GM12878 (cell line): ENCODE results near the gene PPP2R2D. TPM values are rescaled to one million over a fixed set of nuclear protein-coding genes. Genes with fewer than 3 reads are reported as not detected.

Experiments
- ATAC-seq: fragments of 200-7000 bp; cut with Tn5 transposase; 3 replicates; pipeline ENCODE4 v1.9.1; 2020; ENCODE audit warnings: mild to moderate bottlenecking, moderate library complexity
- BruUV-seq: library from RNA; stranded (reverse); fragments of 400-500 nt; replicated peaks from 2 replicates; lab custom pipeline; 2021; lab: Mats Ljungman, UMichigan
- CTCF ChIA-PET: fragments of 300-600 bp; sonication (Branson Sonifier 250); formaldehyde crosslinking; extraction: SDS; loops from one replicate; lab custom pipeline; 2021; ENCODE audit warnings: inconsistent platforms; lab: Yijun Ruan, JAX
- POLR2A ChIA-PET: fragments of 350-600 bp; formaldehyde crosslinking; extraction: SDS; loops from one replicate; lab custom pipeline; 2021; ENCODE audit warnings: inconsistent platforms; lab: Charles Lee
- RAD21 ChIA-PET: fragments of 300-600 bp; sonication (Branson Sonifier 250); formaldehyde crosslinking; loops from one replicate; lab custom pipeline; 2023; ENCODE audit warnings: antibody characterized with exemption; ENCODE audit not compliant: unreplicated experiment; lab: Charles Lee
- SMC1A ChIA-PET: fragments of 300-600 bp; sonication (Branson Sonifier 250); formaldehyde crosslinking; loops from one replicate; lab custom pipeline; 2023; ENCODE audit not compliant: unreplicated experiment, uncharacterized antibody; lab: Charles Lee
- DNase-seq: peaks from one replicate; pipeline ENCODE4 v3.0.0-alpha.2; 2011; ENCODE audit warnings: low read depth, low spot score
- FAIRE-seq: peaks from 3 replicates; lab custom pipeline; 2011; peaks lifted over from hg19 to GRCh38; lab: Jason Lieb, UNC
- H2AFZ ChIP-seq: 2 replicates; pipeline ENCODE4 v1.6.0; 2011; ENCODE audit warnings: low read depth, low read length, control low read depth; ENCODE audit not compliant: control insufficient read depth
- H3K27ac ChIP-seq: 2 replicates; pipeline ENCODE4 v1.5.1; 2011; ENCODE audit warnings: control low read depth; ENCODE audit not compliant: control insufficient read depth, insufficient read depth
- H3K27me3 ChIP-seq, 2 experiments: replicated peaks in 1 of 2; 2 replicates each; pipeline versions ENCODE4 v1.6.0 to v1.6.1; 2011; ENCODE audit warnings: low read length in 1 of 2; ENCODE audit not compliant: control insufficient read depth in 2 of 2, insufficient read depth in 2 of 2
- H3K36me3 ChIP-seq, 2 experiments: 2 replicates each; pipeline ENCODE4 v1.5.1; 2011; ENCODE audit warnings: low read length in 1 of 2; ENCODE audit not compliant: control insufficient read depth in 2 of 2, insufficient read depth in 2 of 2
- H3K4me1 ChIP-seq: 2 replicates; pipeline ENCODE4 v1.6.1; 2011; ENCODE audit warnings: mild to moderate bottlenecking, low read length, moderate library complexity, mixed read lengths; ENCODE audit not compliant: control insufficient read depth, insufficient read depth
- H3K4me2 ChIP-seq: 2 replicates; pipeline ENCODE4 v1.6.0; 2011; ENCODE audit warnings: control low read depth; ENCODE audit not compliant: control insufficient read depth, insufficient read depth
- H3K4me3 ChIP-seq: fragments of 200-600 bp; sonication (generic); 2 replicates; pipeline ENCODE4 v1.5.1; 2016
- H3K79me2 ChIP-seq: 2 replicates; pipeline ENCODE4 v1.6.0; 2011; ENCODE audit warnings: low read length; ENCODE audit not compliant: control insufficient read depth, insufficient read depth
- H3K9ac ChIP-seq: 2 replicates; pipeline ENCODE4 v1.8.0; 2011; ENCODE audit warnings: low read length, control low read depth, mixed read lengths; ENCODE audit not compliant: control insufficient read depth, insufficient read depth
- H3K9me3 ChIP-seq: replicated peaks from 3 replicates; pipeline ENCODE4 v1.5.1; 2011; ENCODE audit warnings: mild to moderate bottlenecking, low read length; ENCODE audit not compliant: control insufficient read depth, insufficient read depth
- H4K20me1 ChIP-seq: 2 replicates; pipeline ENCODE4 v1.6.0; 2011; ENCODE audit not compliant: control insufficient read depth, insufficient read depth
- CHD4 ChIP-seq: fragments of 200-600 bp; sonication (generic); IDR thresholded peaks from 2 replicates; pipeline ENCODE4 v1.6.1; 2016; ENCODE audit warnings: mild to moderate bottlenecking
- FOS ChIP-seq: IDR thresholded peaks from 3 replicates; pipeline ENCODE4 v1.6.1; 2011; ENCODE audit warnings: borderline replicate concordance; ENCODE audit not compliant: insufficient read length; ENCODE audit errors: extremely low read depth
- HDAC2 ChIP-seq: fragments of 200-600 bp; sonication (generic); IDR thresholded peaks from 2 replicates; pipeline ENCODE4 v1.6.1; 2017
- HDAC6 ChIP-seq: fragments of 200-600 bp; sonication (generic); IDR thresholded peaks from one replicate; pipeline ENCODE4 v1.8.0; 2017; ENCODE audit warnings: antibody characterized with exemption; ENCODE audit not compliant: unreplicated experiment
- IKZF1 ChIP-seq: fragments of 450-650 bp; conservative IDR thresholded peaks from 2 replicates; pipeline ENCODE4 v1.6.1; 2017; ENCODE audit warnings: antibody characterized with exemption, mild to moderate bottlenecking
- LARP7 ChIP-seq: fragments of 450-650 bp; IDR thresholded peaks from 2 replicates; pipeline ENCODE4 v1.6.1; 2017; ENCODE audit warnings: mild to moderate bottlenecking
- MEF2A ChIP-seq: IDR thresholded peaks from 2 replicates; pipeline ENCODE4 v1.6.1; 2011; ENCODE audit warnings: low read depth, mild to moderate bottlenecking, low read length, moderate library complexity; ENCODE audit not compliant: insufficient read depth
- MTA3 ChIP-seq: IDR thresholded peaks from 2 replicates; pipeline ENCODE4 v1.6.1; 2012; ENCODE audit warnings: low read length, inconsistent platforms, borderline replicate concordance
- NBN ChIP-seq: fragments of 450-650 bp; IDR thresholded peaks from 2 replicates; pipeline ENCODE4 v1.6.1; 2016
- NFIC ChIP-seq: IDR thresholded peaks from 2 replicates; pipeline ENCODE4 v1.6.1; 2012; ENCODE audit warnings: low read depth, mild to moderate bottlenecking, inconsistent platforms, low read length, moderate library complexity
- PML ChIP-seq: IDR thresholded peaks from 2 replicates; pipeline ENCODE4 v1.6.1; 2012; ENCODE audit warnings: low read length, inconsistent platforms
- RUNX3 ChIP-seq: IDR thresholded peaks from 2 replicates; pipeline ENCODE4 v1.6.1; 2012; ENCODE audit warnings: low read length, inconsistent platforms
- SMAD5 ChIP-seq: IDR thresholded peaks from 2 replicates; pipeline ENCODE4 v1.6.1; 2016; ENCODE audit warnings: antibody characterized with exemption, low read depth
- SMARCA5 ChIP-seq: fragments of 450-650 bp; IDR thresholded peaks from 2 replicates; pipeline ENCODE4 v1.6.1; 2017; ENCODE audit warnings: mild to moderate bottlenecking
- SRF ChIP-seq, 2 experiments: IDR thresholded peaks; 2 replicates each; pipeline ENCODE4 v1.6.1; 2011; ENCODE audit warnings: low read depth in 2 of 2, low read length in 2 of 2, mild to moderate bottlenecking in 1 of 2, moderate library complexity in 1 of 2
- SUPT20H ChIP-seq: IDR thresholded peaks from 2 replicates; pipeline ENCODE4 v1.6.1; 2011; ENCODE audit warnings: low read depth, mild to moderate bottlenecking, low read length, moderate library complexity, borderline replicate concordance; ENCODE audit not compliant: control insufficient read depth
- TCF12 ChIP-seq: IDR thresholded peaks from 2 replicates; pipeline ENCODE4 v1.6.1; 2011; ENCODE audit warnings: low read depth, mild to moderate bottlenecking, low read length
- ZNF384 ChIP-seq: IDR thresholded peaks from 2 replicates; pipeline ENCODE4 v1.6.1; 2012; ENCODE audit warnings: low read depth, mild to moderate bottlenecking, low read length, improper control_type of control experiment, borderline replicate concordance
- WGBS: methylation state at CpG from one replicate; pipeline ENCODE4 v1.1.6; 2016; ENCODE audit warnings: low lambda C conversion rate; ENCODE audit not compliant: insufficient replicate concordance, insufficient coverage; ENCODE audit errors: missing lambda C conversion rate; 5-methylcytosine and 5-hydroxymethylcytosine counted together
- in situ Hi-C: fragments of 300-500 bp; cut with MboI; formaldehyde crosslinking; loops from 9 replicates; pipeline ENCODE4 v1.14.3; 2018; ENCODE audit warnings: mixed read lengths
- intact Hi-C: fragments of 100-400 bp; cut with micrococcal nuclease; formaldehyde crosslinking; loops from one replicate; pipeline ENCODE4 v1.14.2; 2022; ENCODE audit not compliant: unreplicated experiment
- polyA plus RNA-seq, 11 experiments: library from polyadenylated mRNA; depleted of rRNA in 4 of 11; unstranded in 6 of 11; stranded (reverse) in 5 of 11; fragments of >200 nt; fragmentation: Nextera tagmentation in 4 of 11; fragmentation: Illumina TruSeq in 1 of 11; extraction: Ambion mirVana in 4 of 11; extraction: Trizol in 1 of 11; gene quantifications; 1 replicate in 1 of 11; 2 replicates in 10 of 11; pipeline versions ENCODE4 v1.2.1 to v1.2.3, GENCODE V29; 2011 to 2016; ENCODE audit warnings: inconsistent platforms in 2 of 11, missing spikeins in 2 of 11, low read depth in 1 of 11
- total RNA-seq, 4 experiments: library from RNA; depleted of rRNA in 3 of 4; stranded (reverse); fragments of >200 nt in 3 of 4; fragmentation: Illumina TruSeq in 1 of 4; extraction: Trizol in 1 of 4; gene quantifications; 2 replicates each; pipeline versions ENCODE4 v1.2.1 to v1.2.3, GENCODE V29; 2013 to 2021
- TF ChIP-seq, protein P1 (sequence below): fragments of 150-350 bp; IDR thresholded peaks from 2 replicates; pipeline ENCODE4 v1.6.1; 2014; ENCODE audit warnings: mild to moderate bottlenecking, low read depth, low read length
- TF ChIP-seq, protein P2 (sequence below): fragments of 450-650 bp; IDR thresholded peaks from 2 replicates; pipeline ENCODE4 v1.6.1; 2017; ENCODE audit warnings: mild to moderate bottlenecking, moderate library complexity

Gene PPP2R2D
- total and polyA plus RNA-seq, 10 of the 15 experiments (the other 5 are each of a cell fraction or from before 2014, with no cell fraction given) = 2.8 to 41.9 (median 21.8) TPM

DNA sequence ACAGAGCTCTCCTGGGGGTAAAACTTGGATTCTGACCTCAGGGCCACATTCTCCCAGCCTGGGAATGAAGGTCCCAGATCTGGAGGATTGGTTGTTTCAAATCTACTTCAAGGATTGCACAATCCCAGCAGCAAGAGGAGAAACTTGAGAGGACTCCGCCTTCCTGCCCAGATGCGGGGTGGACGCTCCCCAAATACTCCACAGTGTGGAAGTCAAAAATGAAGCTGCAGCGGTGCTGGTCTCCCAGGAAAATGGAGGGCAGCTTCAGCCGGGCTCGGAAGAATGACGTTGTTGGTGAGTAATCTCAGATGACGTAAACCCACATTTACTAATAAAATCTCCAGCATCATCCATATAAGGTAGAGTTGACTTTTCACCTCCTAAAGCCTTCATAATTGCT, 31.5 kb upstream of the PPP2R2D start (continued):
- TF ChIP-seq, protein P1, sequence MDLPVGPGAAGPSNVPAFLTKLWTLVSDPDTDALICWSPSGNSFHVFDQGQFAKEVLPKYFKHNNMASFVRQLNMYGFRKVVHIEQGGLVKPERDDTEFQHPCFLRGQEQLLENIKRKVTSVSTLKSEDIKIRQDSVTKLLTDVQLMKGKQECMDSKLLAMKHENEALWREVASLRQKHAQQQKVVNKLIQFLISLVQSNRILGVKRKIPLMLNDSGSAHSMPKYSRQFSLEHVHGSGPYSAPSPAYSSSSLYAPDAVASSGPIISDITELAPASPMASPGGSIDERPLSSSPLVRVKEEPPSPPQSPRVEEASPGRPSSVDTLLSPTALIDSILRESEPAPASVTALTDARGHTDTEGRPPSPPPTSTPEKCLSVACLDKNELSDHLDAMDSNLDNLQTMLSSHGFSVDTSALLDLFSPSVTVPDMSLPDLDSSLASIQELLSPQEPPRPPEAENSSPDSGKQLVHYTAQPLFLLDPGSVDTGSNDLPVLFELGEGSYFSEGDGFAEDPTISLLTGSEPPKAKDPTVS = no peak

DNA sequence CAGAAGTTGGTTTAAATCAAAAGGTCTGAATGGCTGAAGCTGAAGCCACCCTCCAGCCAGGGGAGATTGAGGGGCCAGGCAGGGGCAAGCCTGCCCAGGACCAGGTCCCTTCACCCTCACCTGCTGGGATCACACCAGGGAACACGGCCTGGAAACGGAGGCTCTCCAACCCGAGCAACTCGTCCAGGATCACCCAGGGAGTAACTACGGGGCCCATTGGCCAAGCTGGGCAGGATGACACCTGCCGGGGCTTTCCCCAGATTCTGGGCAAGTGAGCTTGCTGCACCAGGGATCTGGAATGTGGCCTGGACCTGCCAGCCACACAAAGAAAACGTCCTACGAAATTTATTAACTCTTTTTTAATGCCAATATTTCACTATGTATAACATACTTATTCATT, 30.4 kb upstream of the PPP2R2D start:
- Histone ChIP-seq H3K9ac (no peak overlapping the region), H3K27ac (no peak overlapping the region), H3K9me3 (no peaks in the 10 kb centered on the region), H3K27me3 (no peaks in the 10 kb centered on the region), H3K36me3 (no peaks in the 10 kb centered on the region), H3K4me1 (no peaks in the 10 kb centered on the region), H3K79me2 (no peaks in the 10 kb centered on the region), H2AFZ (no peak overlapping the region), H3K4me2 (no peak overlapping the region), H3K4me3 (no peak overlapping the region), H4K20me1 (no peaks in the 10 kb centered on the region)
- ChIA-PET SMC1A (no interaction called here), CTCF (no interaction called here), RAD21 (no interaction called here), POLR2A (no interaction called here)
- DNase-seq (no peak), FAIRE-seq (no peak), ATAC-seq (no peak)
- 27% methylated on average over 8 of the region's 8 CpGs for WGBS
- intact Hi-C loops (no loop called here), in situ Hi-C loops (no loop called here)
- TF ChIP-seq PML = no peak
- TF ChIP-seq CHD4 = no peak
- no peak for TF ChIP-seq HDAC2
- no peak for TF ChIP-seq ZNF384
- TF ChIP-seq SUPT20H = no peak
- TF ChIP-seq NBN = no peak
- no peak for TF ChIP-seq HDAC6
- TF ChIP-seq MTA3 = no peak
- no peak for TF ChIP-seq SMAD5
- TF ChIP-seq RUNX3 = no peak
- no peak for TF ChIP-seq NFIC
- no peak for TF ChIP-seq FOS
- no peak for TF ChIP-seq MEF2A
- TF ChIP-seq, protein P1 = no peak
- TF ChIP-seq IKZF1 = no peak
- no peak for TF ChIP-seq TCF12
- TF ChIP-seq SRF (IDR thresholded peaks at IDR 0.05; ENCODE audit: low read depth in 2 of 2, low read length in 2 of 2) = no peak
- TF ChIP-seq LARP7 = no peak
- TF ChIP-seq, protein P2, sequence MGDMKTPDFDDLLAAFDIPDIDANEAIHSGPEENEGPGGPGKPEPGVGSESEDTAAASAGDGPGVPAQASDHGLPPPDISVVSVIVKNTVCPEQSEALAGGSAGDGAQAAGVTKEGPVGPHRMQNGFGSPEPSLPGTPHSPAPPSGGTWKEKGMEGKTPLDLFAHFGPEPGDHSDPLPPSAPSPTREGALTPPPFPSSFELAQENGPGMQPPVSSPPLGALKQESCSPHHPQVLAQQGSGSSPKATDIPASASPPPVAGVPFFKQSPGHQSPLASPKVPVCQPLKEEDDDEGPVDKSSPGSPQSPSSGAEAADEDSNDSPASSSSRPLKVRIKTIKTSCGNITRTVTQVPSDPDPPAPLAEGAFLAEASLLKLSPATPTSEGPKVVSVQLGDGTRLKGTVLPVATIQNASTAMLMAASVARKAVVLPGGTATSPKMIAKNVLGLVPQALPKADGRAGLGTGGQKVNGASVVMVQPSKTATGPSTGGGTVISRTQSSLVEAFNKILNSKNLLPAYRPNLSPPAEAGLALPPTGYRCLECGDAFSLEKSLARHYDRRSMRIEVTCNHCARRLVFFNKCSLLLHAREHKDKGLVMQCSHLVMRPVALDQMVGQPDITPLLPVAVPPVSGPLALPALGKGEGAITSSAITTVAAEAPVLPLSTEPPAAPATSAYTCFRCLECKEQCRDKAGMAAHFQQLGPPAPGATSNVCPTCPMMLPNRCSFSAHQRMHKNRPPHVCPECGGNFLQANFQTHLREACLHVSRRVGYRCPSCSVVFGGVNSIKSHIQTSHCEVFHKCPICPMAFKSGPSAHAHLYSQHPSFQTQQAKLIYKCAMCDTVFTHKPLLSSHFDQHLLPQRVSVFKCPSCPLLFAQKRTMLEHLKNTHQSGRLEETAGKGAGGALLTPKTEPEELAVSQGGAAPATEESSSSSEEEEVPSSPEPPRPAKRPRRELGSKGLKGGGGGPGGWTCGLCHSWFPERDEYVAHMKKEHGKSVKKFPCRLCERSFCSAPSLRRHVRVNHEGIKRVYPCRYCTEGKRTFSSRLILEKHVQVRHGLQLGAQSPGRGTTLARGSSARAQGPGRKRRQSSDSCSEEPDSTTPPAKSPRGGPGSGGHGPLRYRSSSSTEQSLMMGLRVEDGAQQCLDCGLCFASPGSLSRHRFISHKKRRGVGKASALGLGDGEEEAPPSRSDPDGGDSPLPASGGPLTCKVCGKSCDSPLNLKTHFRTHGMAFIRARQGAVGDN = no peak
- TF ChIP-seq SMARCA5 = no peak
- BruUV-seq = no TSS peak
